ENCODE data around the gene GRB10. TPM values are rescaled to one million over a fixed set of nuclear protein-coding genes. Genes with fewer than 3 reads are reported as not detected.

The GRB10 gene
- total and polyA plus RNA-seq, 2 experiments from 2014 or later, result 35.0 to 154 TPM

GRCh38 chr7:50718876-50719275, 63.8 kb downstream of the GRB10 start (continued):
- TF ChIP-seq ZNF462 (CRISPR knock-in tag; IDR thresholded peaks at IDR 0.05) (no peak), CTCF (conservative IDR thresholded peaks at IDR 0.05; ENCODE audit: low read depth in 2 of 2) (no peak), ZNF331 (CRISPR knock-in tag; IDR thresholded peaks at IDR 0.05; ENCODE audit: low read depth) (no peak)

- Mint-ChIP-seq H3K27ac (peak overlapping the region; percentile 26), H3K4me3 (no peak overlapping the region), H3K4me1 (peaks cover 34% of the 10 kb centered on the region), H3K36me3 (ENCODE audit: low read depth) (peaks cover 10% of the 10 kb centered on the region), H3K27me3 (ENCODE audit: insufficient read depth, low read depth, poor library complexity) (peaks cover 8% of the 10 kb centered on the region), H3K9me3 (no peaks in the 10 kb centered on the region; the same call in 2 of the 3 replicates)
- no peak overlapping the region for H3K4me2 ChIP-seq
- H3K27ac ChIP-seq (ENCODE audit: low read depth), result no peak overlapping the region
- H4K20me1 ChIP-seq (replicated peaks; ENCODE audit: insufficient read depth), result peaks cover 32% of the 10 kb centered on the region
- ATAC-seq (peak; percentile 27), DNase-seq (ENCODE audit: low spot score) (no peak)
- H3K79me2 ChIP-seq (replicated peaks; ENCODE audit: insufficient read depth), result peaks cover 97% of the 10 kb centered on the region
- no peak overlapping the region for H3K4me3 ChIP-seq
- H2AFZ ChIP-seq, result no peak overlapping the region
- H3K9me2 ChIP-seq (ENCODE audit: insufficient read depth), result peaks cover 11% of the 10 kb centered on the region; the same call in 1 of the 2 replicates
- H3K27me3 ChIP-seq (ENCODE audit: insufficient read depth), result no peaks in the 10 kb centered on the region
- no peaks in the 10 kb centered on the region for H3F3A ChIP-seq (replicated peaks; ENCODE audit: low read depth)
- H3K4me1 ChIP-seq (ENCODE audit: insufficient read depth), result peaks cover 10% of the 10 kb centered on the region
- TF ChIP-seq CREB1 (CRISPR knock-in tag; IDR thresholded peaks at IDR 0.05; ENCODE audit: low read depth) (no peak), CTCF (conservative IDR thresholded peaks at IDR 0.05; ENCODE audit: low read depth in 2 of 2) (no peak), JUNB (IDR thresholded peaks at IDR 0.05; ENCODE audit: unreplicated experiment) (no peak)
- H3K36me3 ChIP-seq (ENCODE audit: insufficient read depth), result no peaks in the 10 kb centered on the region; the same call in 1 of the 2 replicates
These were observed 64.4 kb downstream of the GRB10 start for GRCh38 chr7:50718311-50718710.

Data from GM23338 (cell line).